GM12878 (cell line): ENCODE data around the gene PREP. TPM values are rescaled to one million over a fixed set of nuclear protein-coding genes. Genes with fewer than 3 reads are reported as not detected.

Experiments
- ATAC-seq: fragments of 200-7000 bp; cut with Tn5 transposase; 3 replicates; pipeline ENCODE4 v1.9.1; 2020; ENCODE audit warnings: mild to moderate bottlenecking, moderate library complexity
- BruUV-seq: library from RNA; stranded (reverse); fragments of 400-500 nt; replicated peaks from 2 replicates; lab custom pipeline; 2021; lab: Mats Ljungman, UMichigan
- CTCF ChIA-PET: fragments of 300-600 bp; sonication (Branson Sonifier 250); formaldehyde crosslinking; extraction: SDS; loops from one replicate; lab custom pipeline; 2021; ENCODE audit warnings: inconsistent platforms; lab: Yijun Ruan, JAX
- POLR2A ChIA-PET: fragments of 350-600 bp; formaldehyde crosslinking; extraction: SDS; loops from one replicate; lab custom pipeline; 2021; ENCODE audit warnings: inconsistent platforms; lab: Charles Lee
- RAD21 ChIA-PET: fragments of 300-600 bp; sonication (Branson Sonifier 250); formaldehyde crosslinking; loops from one replicate; lab custom pipeline; 2023; ENCODE audit warnings: antibody characterized with exemption; ENCODE audit not compliant: unreplicated experiment; lab: Charles Lee
- SMC1A ChIA-PET: fragments of 300-600 bp; sonication (Branson Sonifier 250); formaldehyde crosslinking; loops from one replicate; lab custom pipeline; 2023; ENCODE audit not compliant: unreplicated experiment, uncharacterized antibody; lab: Charles Lee
- DNase-seq: peaks from one replicate; pipeline ENCODE4 v3.0.0-alpha.2; 2011; ENCODE audit warnings: low read depth, low spot score
- FAIRE-seq: peaks from 3 replicates; lab custom pipeline; 2011; peaks lifted over from hg19 to GRCh38; lab: Jason Lieb, UNC
- H2AFZ ChIP-seq: 2 replicates; pipeline ENCODE4 v1.6.0; 2011; ENCODE audit warnings: low read depth, low read length, control low read depth; ENCODE audit not compliant: control insufficient read depth
- H3K27ac ChIP-seq: 2 replicates; pipeline ENCODE4 v1.5.1; 2011; ENCODE audit warnings: control low read depth; ENCODE audit not compliant: control insufficient read depth, insufficient read depth
- H3K27me3 ChIP-seq, 2 experiments: replicated peaks in 1 of 2; 2 replicates each; pipeline versions ENCODE4 v1.6.0 to v1.6.1; 2011; ENCODE audit warnings: low read length in 1 of 2; ENCODE audit not compliant: control insufficient read depth in 2 of 2, insufficient read depth in 2 of 2
- H3K36me3 ChIP-seq, 2 experiments: 2 replicates each; pipeline ENCODE4 v1.5.1; 2011; ENCODE audit warnings: low read length in 1 of 2; ENCODE audit not compliant: control insufficient read depth in 2 of 2, insufficient read depth in 2 of 2
- H3K4me1 ChIP-seq: 2 replicates; pipeline ENCODE4 v1.6.1; 2011; ENCODE audit warnings: mild to moderate bottlenecking, low read length, moderate library complexity, mixed read lengths; ENCODE audit not compliant: control insufficient read depth, insufficient read depth
- H3K4me2 ChIP-seq: 2 replicates; pipeline ENCODE4 v1.6.0; 2011; ENCODE audit warnings: control low read depth; ENCODE audit not compliant: control insufficient read depth, insufficient read depth
- H3K4me3 ChIP-seq: fragments of 200-600 bp; sonication (generic); 2 replicates; pipeline ENCODE4 v1.5.1; 2016
- H3K79me2 ChIP-seq: 2 replicates; pipeline ENCODE4 v1.6.0; 2011; ENCODE audit warnings: low read length; ENCODE audit not compliant: control insufficient read depth, insufficient read depth
- H3K9ac ChIP-seq: 2 replicates; pipeline ENCODE4 v1.8.0; 2011; ENCODE audit warnings: low read length, control low read depth, mixed read lengths; ENCODE audit not compliant: control insufficient read depth, insufficient read depth
- H3K9me3 ChIP-seq: replicated peaks from 3 replicates; pipeline ENCODE4 v1.5.1; 2011; ENCODE audit warnings: mild to moderate bottlenecking, low read length; ENCODE audit not compliant: control insufficient read depth, insufficient read depth
- H4K20me1 ChIP-seq: 2 replicates; pipeline ENCODE4 v1.6.0; 2011; ENCODE audit not compliant: control insufficient read depth, insufficient read depth
- EP300 ChIP-seq, 2 experiments: fragments of 150-350 bp in 1 of 2; IDR thresholded peaks; 2 replicates each; pipeline ENCODE4 v1.6.1; 2011 to 2012; ENCODE audit warnings: low read depth in 2 of 2, low read length in 2 of 2, borderline replicate concordance in 1 of 2, improper control_type of control experiment in 1 of 2, inconsistent platforms in 1 of 2; ENCODE audit not compliant: control insufficient read depth in 1 of 2
- FOXK2 ChIP-seq: fragments of 450-650 bp; IDR thresholded peaks from 2 replicates; pipeline ENCODE4 v1.6.1; 2017; ENCODE audit warnings: mild to moderate bottlenecking, moderate library complexity
- NFYB ChIP-seq: IDR thresholded peaks from 2 replicates; pipeline ENCODE4 v1.6.1; 2011; ENCODE audit warnings: low read depth, mild to moderate bottlenecking, low read length, improper control_type of control experiment, moderate library complexity; ENCODE audit not compliant: insufficient read depth
- NR2F1 ChIP-seq: fragments of 450-650 bp; conservative IDR thresholded peaks from 2 replicates; pipeline ENCODE4 v1.6.1; 2017; ENCODE audit warnings: mild to moderate bottlenecking
- PAX8 ChIP-seq: fragments of 450-650 bp; IDR thresholded peaks from 2 replicates; pipeline ENCODE4 v1.6.1; 2017; ENCODE audit warnings: mild to moderate bottlenecking, moderate library complexity
- RAD51 ChIP-seq: fragments of 450-650 bp; IDR thresholded peaks from 2 replicates; pipeline ENCODE4 v1.6.1; 2016; ENCODE audit warnings: moderate library complexity, mild to moderate bottlenecking, inconsistent platforms
- SIX5 ChIP-seq: IDR thresholded peaks from 2 replicates; pipeline ENCODE4 v1.6.1; 2011; ENCODE audit warnings: mild to moderate bottlenecking, low read depth, low read length, moderate library complexity; ENCODE audit not compliant: severe bottlenecking
- SPI1 ChIP-seq: IDR thresholded peaks from 2 replicates; pipeline ENCODE4 v1.6.1; 2011; ENCODE audit warnings: low read depth, mild to moderate bottlenecking, low read length, moderate library complexity, borderline replicate concordance; ENCODE audit not compliant: insufficient read depth
- SRF ChIP-seq, 2 experiments: IDR thresholded peaks; 2 replicates each; pipeline ENCODE4 v1.6.1; 2011; ENCODE audit warnings: low read depth in 2 of 2, low read length in 2 of 2, mild to moderate bottlenecking in 1 of 2, moderate library complexity in 1 of 2
- STAT1 ChIP-seq: fragments of 450-650 bp; conservative IDR thresholded peaks from 2 replicates; pipeline ENCODE4 v1.6.1; 2014; ENCODE audit warnings: antibody characterized with exemption, mild to moderate bottlenecking
- SUPT20H ChIP-seq: IDR thresholded peaks from 2 replicates; pipeline ENCODE4 v1.6.1; 2011; ENCODE audit warnings: low read depth, mild to moderate bottlenecking, low read length, moderate library complexity, borderline replicate concordance; ENCODE audit not compliant: control insufficient read depth
- ZZZ3 ChIP-seq: IDR thresholded peaks from 2 replicates; pipeline ENCODE4 v1.6.1; 2011; ENCODE audit warnings: low read depth; ENCODE audit not compliant: control insufficient read depth, insufficient read length
- WGBS: methylation state at CpG from one replicate; pipeline ENCODE4 v1.1.6; 2016; ENCODE audit warnings: low lambda C conversion rate; ENCODE audit not compliant: insufficient replicate concordance, insufficient coverage; ENCODE audit errors: missing lambda C conversion rate; 5-methylcytosine and 5-hydroxymethylcytosine counted together
- in situ Hi-C: fragments of 300-500 bp; cut with MboI; formaldehyde crosslinking; loops from 9 replicates; pipeline ENCODE4 v1.14.3; 2018; ENCODE audit warnings: mixed read lengths
- intact Hi-C: fragments of 100-400 bp; cut with micrococcal nuclease; formaldehyde crosslinking; loops from one replicate; pipeline ENCODE4 v1.14.2; 2022; ENCODE audit not compliant: unreplicated experiment
- polyA plus RNA-seq, 11 experiments: library from polyadenylated mRNA; depleted of rRNA in 4 of 11; unstranded in 6 of 11; stranded (reverse) in 5 of 11; fragments of >200 nt; fragmentation: Nextera tagmentation in 4 of 11; fragmentation: Illumina TruSeq in 1 of 11; extraction: Ambion mirVana in 4 of 11; extraction: Trizol in 1 of 11; gene quantifications; 1 replicate in 1 of 11; 2 replicates in 10 of 11; pipeline versions ENCODE4 v1.2.1 to v1.2.3, GENCODE V29; 2011 to 2016; ENCODE audit warnings: inconsistent platforms in 2 of 11, missing spikeins in 2 of 11, low read depth in 1 of 11
- total RNA-seq, 4 experiments: library from RNA; depleted of rRNA in 3 of 4; stranded (reverse); fragments of >200 nt in 3 of 4; fragmentation: Illumina TruSeq in 1 of 4; extraction: Trizol in 1 of 4; gene quantifications; 2 replicates each; pipeline versions ENCODE4 v1.2.1 to v1.2.3, GENCODE V29; 2013 to 2021
- TF ChIP-seq, protein P1 (sequence below): IDR thresholded peaks from 2 replicates; pipeline ENCODE4 v1.6.1; 2012; ENCODE audit warnings: low read depth, low read length, improper control_type of control experiment
- TF ChIP-seq, protein P2 (sequence below): IDR thresholded peaks from 2 replicates; pipeline ENCODE4 v1.6.1; 2011; ENCODE audit warnings: borderline replicate concordance, low read depth, mild to moderate bottlenecking, moderate library complexity, low read length; ENCODE audit not compliant: insufficient read depth, poor library complexity, severe bottlenecking

Gene PREP
- total and polyA plus RNA-seq, 10 of the 15 experiments (the other 5 are each of a cell fraction or from before 2014, with no cell fraction given): 6.5 to 33.6 (median 18.1) TPM

DNA sequence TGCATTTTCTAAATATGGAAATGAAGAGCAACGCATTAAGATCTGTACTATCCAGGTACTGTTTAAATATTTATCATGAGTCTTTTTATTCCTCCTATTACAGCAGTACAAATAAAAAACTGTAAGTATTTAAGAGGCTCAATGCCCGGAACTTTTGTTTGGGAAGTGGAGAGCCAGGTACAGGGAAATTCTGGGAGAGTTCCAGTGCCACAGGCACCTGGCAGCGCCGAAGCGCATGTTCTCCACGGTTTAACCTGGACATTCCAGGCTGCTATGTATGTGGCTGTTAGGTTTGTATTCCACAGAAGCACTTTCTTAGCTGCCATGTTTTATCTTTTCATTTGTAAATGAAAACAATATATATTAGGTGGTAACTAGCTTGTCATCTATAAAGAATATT, 81.7 kb downstream of the PREP start:
- 97% methylated on average over 6 of the region's 6 CpGs for WGBS
- no peaks in the 10 kb centered on the region for H3K9me3 ChIP-seq
- ChIA-PET POLR2A (no interaction called here), CTCF (no interaction called here), RAD21 (no interaction called here), SMC1A (no interaction called here)
- no peak overlapping the region for H3K4me3 ChIP-seq
- no peak overlapping the region for H2AFZ ChIP-seq
- ATAC-seq (no peak), FAIRE-seq (no peak), DNase-seq (no peak)
- BruUV-seq: no TSS peak
- TF ChIP-seq SIX5 (no peak), EP300 (IDR thresholded peaks at IDR 0.05; ENCODE audit: borderline replicate concordance in 1 of 2, control insufficient read depth in 1 of 2, low read depth in 2 of 2, low read length in 2 of 2) (no peak), NFYB (no peak), FOXK2 (no peak)
- TF ChIP-seq, protein P1, sequence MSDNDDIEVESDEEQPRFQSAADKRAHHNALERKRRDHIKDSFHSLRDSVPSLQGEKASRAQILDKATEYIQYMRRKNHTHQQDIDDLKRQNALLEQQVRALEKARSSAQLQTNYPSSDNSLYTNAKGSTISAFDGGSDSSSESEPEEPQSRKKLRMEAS: no peak
- intact Hi-C loops (no loop called here), in situ Hi-C loops (no loop called here)
- H3K4me1 ChIP-seq: no peaks in the 10 kb centered on the region; the same call in 1 of the 2 replicates
- peaks cover 5 to 21% of the 10 kb centered on the region in 2 experiments for H3K36me3 ChIP-seq
- no peaks in the 10 kb centered on the region for H3K79me2 ChIP-seq
- no peaks in the 10 kb centered on the region for H3K27me3 ChIP-seq
- H3K9ac ChIP-seq: no peak overlapping the region
- H3K4me2 ChIP-seq: no peak overlapping the region
- no peak overlapping the region for H3K27ac ChIP-seq
- H4K20me1 ChIP-seq: no peaks in the 10 kb centered on the region

DNA sequence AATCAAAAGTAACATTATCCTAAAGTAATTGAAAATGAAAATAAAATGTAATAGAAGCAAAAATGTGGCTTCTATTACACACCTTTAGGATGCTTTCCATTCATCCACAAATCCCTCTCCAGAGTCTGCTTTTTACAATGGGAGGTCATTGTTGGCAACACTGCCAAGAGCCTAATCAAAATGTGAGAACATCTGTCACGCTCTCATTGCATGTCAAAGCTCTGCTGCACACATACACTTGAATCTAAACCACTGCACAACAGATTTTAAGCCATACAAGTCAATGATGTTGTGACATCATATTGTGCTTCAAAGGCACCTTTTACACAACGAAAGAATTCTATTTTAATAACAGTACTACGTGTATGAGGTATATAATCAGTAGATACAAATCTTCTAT, 82.1 kb downstream of the PREP start:
- ChIA-PET POLR2A (no interaction called here), SMC1A (no interaction called here), CTCF (no interaction called here), RAD21 (no interaction called here)
- no peaks in the 10 kb centered on the region for H3K79me2 ChIP-seq
- no peaks in the 10 kb centered on the region; the same call in 1 of the 2 replicates for H3K4me1 ChIP-seq
- no peak overlapping the region for H3K4me3 ChIP-seq
- peaks cover 5 to 21% of the 10 kb centered on the region in 2 experiments for H3K36me3 ChIP-seq
- H3K4me2 ChIP-seq: no peak overlapping the region
- FAIRE-seq (no peak), ATAC-seq (no peak), DNase-seq (no peak)
- H3K9me3 ChIP-seq: no peaks in the 10 kb centered on the region
- in situ Hi-C loops: no loop called here
- no peak overlapping the region for H2AFZ ChIP-seq
- intact Hi-C loops: no loop called here
- H3K9ac ChIP-seq: no peak overlapping the region
- no peaks in the 10 kb centered on the region for H4K20me1 ChIP-seq
- 75% methylated on average over 3 of the region's 3 CpGs for WGBS
- no peaks in the 10 kb centered on the region for H3K27me3 ChIP-seq
- H3K27ac ChIP-seq: no peak overlapping the region
- BruUV-seq: no TSS peak
- TF ChIP-seq SPI1 (no peak), SUPT20H (no peak), RAD51 (no peak), ZZZ3 (no peak), STAT1 (no peak), NR2F1 (no peak), SRF (IDR thresholded peaks at IDR 0.05; ENCODE audit: low read depth in 2 of 2, low read length in 2 of 2) (no peak), PAX8 (no peak)
- TF ChIP-seq, protein P2, sequence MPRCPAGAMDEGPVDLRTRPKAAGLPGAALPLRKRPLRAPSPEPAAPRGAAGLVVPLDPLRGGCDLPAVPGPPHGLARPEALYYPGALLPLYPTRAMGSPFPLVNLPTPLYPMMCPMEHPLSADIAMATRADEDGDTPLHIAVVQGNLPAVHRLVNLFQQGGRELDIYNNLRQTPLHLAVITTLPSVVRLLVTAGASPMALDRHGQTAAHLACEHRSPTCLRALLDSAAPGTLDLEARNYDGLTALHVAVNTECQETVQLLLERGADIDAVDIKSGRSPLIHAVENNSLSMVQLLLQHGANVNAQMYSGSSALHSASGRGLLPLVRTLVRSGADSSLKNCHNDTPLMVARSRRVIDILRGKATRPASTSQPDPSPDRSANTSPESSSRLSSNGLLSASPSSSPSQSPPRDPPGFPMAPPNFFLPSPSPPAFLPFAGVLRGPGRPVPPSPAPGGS: no peak
